Fibroblast of the aortic adventitia (primary cell): ENCODE data around the gene DUS1L. TPM values are rescaled to one million over a fixed set of nuclear protein-coding genes. Genes with fewer than 3 reads are reported as not detected.

Experiments
- DNase-seq: peaks from one replicate; pipeline ENCODE4 v3.0.0-alpha.2; 2010; ENCODE audit warnings: low read depth
- H3K4me3 ChIP-seq: 2 replicates; pipeline ENCODE4 v1.5.1; 2011; ENCODE audit warnings: low read depth, mild to moderate bottlenecking, control low read depth, low read length, moderate library complexity
- CTCF ChIP-seq: IDR thresholded peaks from 2 replicates; pipeline ENCODE4 v1.5.1; 2011; ENCODE audit warnings: mild to moderate bottlenecking, low read length, control low read depth, inconsistent platforms; ENCODE audit not compliant: insufficient read depth
- total RNA-seq: library from RNA; depleted of rRNA; stranded (reverse); fragments of >200 nt; gene quantifications from 2 replicates; pipeline ENCODE4 v1.2.3, GENCODE V29; 2012; ENCODE audit warnings: low replicate concordance

DUS1L gene
- total RNA-seq, 1 donor, result 33.8 TPM

DNA sequence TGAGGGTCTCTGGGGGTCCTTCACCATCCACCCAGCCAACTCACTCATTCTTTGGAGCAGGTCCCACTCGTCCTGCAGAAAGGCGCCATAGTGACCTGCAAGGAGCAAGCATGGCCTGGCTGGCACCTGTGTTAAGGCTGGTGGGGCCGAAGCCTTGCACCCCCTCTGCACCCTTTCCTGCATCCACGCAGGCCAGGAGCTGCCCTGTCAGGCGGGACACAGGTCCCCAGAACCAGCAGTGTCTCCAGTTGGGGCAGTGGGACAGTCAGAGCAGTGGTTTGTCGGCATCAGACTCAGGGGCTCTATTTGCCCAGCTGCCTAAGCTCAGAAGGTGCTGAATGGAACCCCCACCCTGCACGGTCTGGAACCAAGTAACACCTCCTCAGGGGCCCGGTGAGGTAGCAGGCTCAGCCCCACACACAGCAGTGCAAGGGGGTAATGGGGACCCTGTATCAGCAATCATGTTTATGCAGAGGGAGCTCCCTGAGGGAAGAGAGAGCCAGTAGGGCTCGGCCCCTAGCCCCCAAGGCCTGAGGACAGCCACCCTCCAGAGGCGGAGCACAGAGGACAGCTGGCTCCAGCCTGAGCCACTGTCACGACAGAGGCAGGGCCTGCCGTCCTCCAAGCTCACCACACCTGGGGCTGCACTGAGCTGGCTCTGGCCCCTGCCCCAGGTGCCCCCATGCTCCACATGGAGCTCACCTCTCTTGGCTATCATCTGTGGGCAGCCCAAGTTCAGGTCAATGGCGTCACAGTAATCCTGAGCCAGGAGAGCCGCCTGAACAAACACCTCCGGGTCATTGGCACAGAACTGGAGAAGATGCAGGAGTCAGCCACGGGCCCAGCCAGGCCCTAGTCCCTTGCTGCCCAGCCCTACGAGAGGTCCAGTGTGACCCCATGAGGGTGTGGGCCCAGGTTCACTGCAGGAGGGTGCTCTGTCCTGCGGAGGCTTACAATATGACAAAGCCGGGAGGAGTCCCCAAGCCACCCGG lies 1.9 kb downstream of the DUS1L start:
- TF ChIP-seq CTCF, result no peak
- H3K4me3 ChIP-seq, result peak overlapping the region; percentile 82
- no peak for DNase-seq

GRCh38 chr17:82062984-82063368 lies 2.6 kb downstream of the DUS1L start:
- TF ChIP-seq CTCF, result no peak
- no peak for DNase-seq
- H3K4me3 ChIP-seq, result no peak overlapping the region

GRCh38 chr17:82062076-82062983 lies 3.3 kb downstream of the DUS1L start:
- no peak for TF ChIP-seq CTCF
- DNase-seq, result no peak
- H3K4me3 ChIP-seq, result no peak overlapping the region

DNA sequence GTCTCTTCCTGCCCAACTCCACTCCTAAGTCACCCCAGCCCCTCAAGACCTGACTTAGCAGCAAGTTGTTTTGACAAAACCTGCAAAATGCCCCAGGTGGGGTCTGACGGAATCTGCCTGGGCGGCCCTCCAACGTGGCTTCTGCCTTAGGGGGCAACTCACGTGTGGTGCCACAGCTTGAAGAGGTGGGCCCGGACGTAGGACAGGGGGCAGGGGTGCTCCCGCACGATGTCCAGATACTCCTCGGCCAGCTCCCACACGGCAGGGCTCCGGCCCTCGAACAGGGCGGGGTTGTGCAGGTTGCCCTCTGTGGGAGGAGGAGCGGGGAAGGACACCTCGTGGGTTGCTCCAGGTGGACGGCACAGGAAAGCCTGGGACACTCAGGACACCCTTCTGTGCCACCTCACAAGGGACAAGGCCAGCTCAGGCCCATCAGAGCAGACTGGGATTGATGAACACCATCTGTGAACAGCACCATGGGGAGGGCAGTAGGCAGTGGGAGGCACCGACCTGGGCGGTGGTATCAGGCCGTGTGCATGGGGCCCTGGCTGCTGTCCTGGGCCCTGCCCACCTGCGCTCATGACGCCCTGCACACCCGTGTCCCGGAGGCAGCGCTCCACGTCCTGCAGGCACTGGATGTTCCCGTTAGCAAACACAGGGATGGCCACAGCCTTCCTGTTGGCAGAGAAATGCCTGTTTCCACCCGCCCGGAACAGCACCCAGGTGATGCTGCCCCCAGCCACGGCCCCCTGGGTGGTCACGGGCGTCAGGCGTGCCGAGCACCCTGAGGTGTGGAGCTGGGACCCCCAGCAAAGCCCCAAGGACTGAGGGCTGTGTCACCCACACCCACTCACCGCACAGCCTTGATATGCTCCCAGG lies 4.3 kb downstream of the DUS1L start:
- no peak overlapping the region for H3K4me3 ChIP-seq
- no peak for DNase-seq
- TF ChIP-seq CTCF, result no peak

GRCh38 chr17:82060614-82061013 lies 5.0 kb downstream of the DUS1L start:
- DNase-seq, result no peak

More at GRCh38 chr17:82060614-82061013, 5.0 kb downstream of the DUS1L start:
- TF ChIP-seq CTCF, result no peak
- no peak overlapping the region for H3K4me3 ChIP-seq
